GM21381 (cell line): ENCODE data around the gene OR10T2.
"Not testable (repeated sequence)": the region's sequence is repeated elsewhere in the genome, so short reads cannot be mapped to it uniquely, and the experiment has no call there.

Source experiments
- ATAC-seq: cut with Tn5 transposase; IDR thresholded peaks from one replicate; pipeline ENCODE4 v1.9.1; 2021; ENCODE audit warnings: mild to moderate bottlenecking, moderate library complexity; ENCODE audit not compliant: unreplicated experiment

Gene OR10T2

GRCh38 chr1:158398818-158399514 lies at the start of gene OR10T2:
Gene OR10T2 (minus strand): TSS chr1:158399466. CDS start chr1:158399466, 0 bp downstream.
- ATAC-seq = no peak

DNA sequence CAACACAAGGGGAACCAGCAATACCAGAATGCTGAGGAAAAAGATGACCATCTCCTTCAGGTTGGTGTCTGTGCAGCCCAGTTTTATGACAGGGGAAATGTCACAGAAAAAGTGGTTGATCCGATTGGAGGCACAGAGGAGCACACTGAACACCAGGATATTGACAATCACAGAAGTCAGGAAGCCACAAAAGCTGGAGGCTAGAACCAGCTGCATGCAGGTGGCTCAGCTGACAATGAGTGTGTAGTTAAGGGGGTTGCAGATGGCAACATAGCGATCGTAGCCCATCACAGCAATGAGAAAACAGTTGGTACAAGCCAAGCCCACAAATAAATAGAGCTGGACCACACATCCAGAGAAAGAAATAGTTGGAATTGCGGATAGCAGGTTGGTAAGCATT lies 46.1 kb upstream of the OR10T2 start:
- no peak for ATAC-seq

GRCh38 chr1:158434741-158435140 lies 35.5 kb upstream of the OR10T2 start:
- no peak for ATAC-seq

DNA sequence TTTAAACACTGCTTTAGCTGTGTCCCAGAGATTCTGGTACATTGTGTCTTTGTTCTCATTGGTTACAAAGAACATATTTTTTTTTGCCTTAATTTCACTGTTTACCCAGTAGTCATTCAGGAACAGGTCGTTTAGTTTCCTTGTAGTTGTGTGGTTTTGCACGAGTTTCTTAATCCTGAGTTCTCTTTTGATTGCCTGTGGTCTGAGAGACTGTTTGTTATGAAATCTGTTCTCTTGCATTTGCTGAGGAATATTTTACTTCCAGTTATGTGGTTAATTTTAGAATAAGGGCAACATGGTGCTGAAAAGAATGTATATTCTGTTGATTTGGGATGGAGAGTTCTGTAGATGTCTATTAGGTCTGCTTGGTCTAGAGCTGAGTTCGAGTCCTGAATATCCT lies 30.9 kb upstream of the OR10T2 start:
- ATAC-seq = not testable (repeated sequence)

- no peak for ATAC-seq
Observed at GRCh38 chr1:158426137-158426536, 26.9 kb upstream of the OR10T2 start, which contains the start of gene OR10K2. Gene OR10K2 (minus strand): TSS chr1:158426237. CDS start chr1:158420866, 5,371 bp downstream.

- no peak for ATAC-seq
Observed at GRCh38 chr1:158425027-158425426, 25.8 kb upstream of the OR10T2 start.

DNA sequence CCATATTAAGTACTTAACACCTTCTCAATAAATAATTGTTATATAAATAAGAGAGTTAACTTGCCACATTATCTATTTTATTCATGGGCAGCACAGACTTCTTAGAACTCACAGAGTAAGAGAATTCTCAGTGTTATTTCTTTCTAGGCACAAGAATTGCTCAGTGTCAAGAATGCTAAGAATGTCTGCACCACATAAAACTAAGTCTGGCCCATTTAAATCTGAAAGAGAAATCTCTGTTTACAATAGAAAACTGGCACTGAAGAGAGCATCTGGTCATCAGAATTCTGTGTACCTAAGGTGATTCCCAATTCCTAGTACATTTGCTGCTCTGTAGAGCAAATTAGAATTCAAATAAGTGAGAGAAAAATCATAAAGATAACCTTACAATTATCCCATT lies 22.9 kb upstream of the OR10T2 start:
- no peak for ATAC-seq

- no peak for ATAC-seq
Observed at GRCh38 chr1:158417586-158417985, 18.3 kb upstream of the OR10T2 start.

DNA sequence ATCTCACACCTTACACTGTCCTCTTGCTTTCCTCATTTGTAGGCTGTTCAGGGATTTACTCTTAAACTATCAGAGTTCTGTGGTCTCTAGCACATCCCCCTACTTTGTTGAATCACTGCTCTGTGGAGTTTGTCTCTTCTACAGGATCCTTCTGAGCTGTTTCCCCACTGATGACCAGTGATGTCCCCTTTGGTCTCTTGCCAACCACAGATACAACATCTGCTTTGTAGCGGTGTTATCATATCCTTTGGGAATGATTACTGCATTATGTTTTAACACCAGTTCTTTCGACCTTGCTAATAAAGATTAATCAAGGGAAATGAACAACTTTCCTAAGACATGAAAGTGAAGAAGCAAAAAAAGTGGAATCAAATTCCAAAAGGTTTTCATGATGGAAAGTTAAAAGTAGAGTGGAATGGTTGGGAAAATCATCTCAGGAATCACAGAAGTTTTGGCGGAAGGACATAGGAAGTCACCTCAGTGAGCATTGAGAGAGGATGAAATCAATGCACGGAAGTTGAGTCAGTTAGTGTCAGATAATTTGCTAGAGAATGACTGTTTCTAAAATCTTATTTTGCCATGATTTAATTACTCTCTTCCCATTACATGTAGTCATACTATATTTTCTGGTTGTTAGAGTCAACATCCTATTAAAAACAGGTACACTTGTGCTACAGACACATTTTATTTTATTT lies 15.5 kb upstream of the OR10T2 start:
- no peak for ATAC-seq

DNA sequence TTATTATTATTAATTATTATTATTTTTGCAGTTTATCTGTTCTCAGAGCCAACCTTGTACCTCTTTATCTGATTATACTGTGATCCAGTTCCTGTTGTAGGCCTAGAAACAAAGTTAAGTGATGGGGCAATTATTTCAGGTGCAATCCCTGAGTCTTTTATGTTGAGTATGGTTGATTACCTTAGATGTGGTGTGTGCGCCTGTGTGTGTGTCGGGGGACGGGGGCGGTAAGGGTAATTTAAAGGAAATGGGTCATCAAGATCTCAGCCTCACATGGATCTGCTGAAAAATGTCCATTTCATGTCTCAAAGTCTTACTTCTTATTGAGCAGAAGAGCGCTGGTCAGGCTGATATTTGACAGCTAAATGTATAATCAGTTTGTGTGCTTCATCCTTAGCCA lies 7.8 kb upstream of the OR10T2 start:
- no peak for ATAC-seq

DNA sequence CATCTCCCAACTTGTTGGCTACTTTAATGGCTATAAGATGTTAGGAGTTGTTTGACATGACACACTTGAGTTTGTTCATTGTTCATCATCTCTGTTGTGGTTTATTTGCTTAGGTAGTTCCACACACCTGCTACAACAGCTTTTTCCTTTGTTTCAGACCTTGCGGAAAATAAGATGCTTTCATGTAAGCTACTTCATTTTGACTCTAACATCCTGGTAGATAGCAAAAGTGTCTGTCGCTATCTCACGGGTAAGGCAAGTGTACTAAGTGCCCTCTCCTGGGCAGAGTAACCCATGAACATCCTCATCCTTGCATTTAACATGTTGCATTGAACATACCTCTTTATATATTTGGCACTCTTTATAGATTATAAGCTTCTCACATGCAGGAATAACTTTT lies 1.6 kb upstream of the OR10T2 start:
- ATAC-seq = no peak

DNA sequence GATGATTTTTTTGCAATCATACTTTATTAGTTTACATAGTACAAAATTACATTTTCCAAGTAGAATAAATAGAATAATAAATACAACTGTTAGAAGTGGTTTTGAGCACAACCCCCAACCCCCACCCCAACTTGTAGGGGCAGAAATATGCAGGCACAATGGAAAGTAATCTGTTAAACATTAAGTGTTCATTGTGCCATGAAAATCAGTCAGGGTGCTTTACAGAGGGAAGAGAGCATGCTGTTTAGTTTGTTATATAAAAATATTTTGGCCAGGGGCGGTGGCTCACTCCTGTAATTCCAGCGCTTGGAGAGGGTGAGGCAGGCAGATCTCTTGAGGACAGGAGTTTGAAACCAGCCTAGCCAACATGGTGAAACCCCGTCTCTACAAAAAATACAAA lies 2.6 kb downstream of the OR10T2 start:
- no peak for ATAC-seq

DNA sequence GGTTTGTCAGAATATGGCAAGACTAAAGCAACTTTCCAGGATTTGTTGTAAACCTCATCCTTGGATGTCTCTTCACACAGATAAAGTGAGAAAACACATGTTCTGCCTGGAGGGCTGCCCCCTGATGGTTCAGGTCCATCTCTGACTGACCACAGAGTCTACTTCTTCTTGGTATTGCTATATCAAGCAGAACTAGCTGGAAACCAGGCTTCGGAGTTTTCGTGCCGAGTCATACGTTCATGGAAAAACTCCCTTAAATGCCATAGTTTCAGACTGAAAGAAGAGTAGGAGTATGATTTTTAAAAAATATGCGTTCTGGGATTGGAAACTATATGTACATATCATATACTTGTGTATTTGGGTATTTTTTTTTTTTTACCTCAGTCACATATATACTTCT lies 5.8 kb downstream of the OR10T2 start:
- ATAC-seq = no peak

GRCh38 chr1:158391099-158391498 lies 8.2 kb downstream of the OR10T2 start:
- no peak for ATAC-seq

DNA sequence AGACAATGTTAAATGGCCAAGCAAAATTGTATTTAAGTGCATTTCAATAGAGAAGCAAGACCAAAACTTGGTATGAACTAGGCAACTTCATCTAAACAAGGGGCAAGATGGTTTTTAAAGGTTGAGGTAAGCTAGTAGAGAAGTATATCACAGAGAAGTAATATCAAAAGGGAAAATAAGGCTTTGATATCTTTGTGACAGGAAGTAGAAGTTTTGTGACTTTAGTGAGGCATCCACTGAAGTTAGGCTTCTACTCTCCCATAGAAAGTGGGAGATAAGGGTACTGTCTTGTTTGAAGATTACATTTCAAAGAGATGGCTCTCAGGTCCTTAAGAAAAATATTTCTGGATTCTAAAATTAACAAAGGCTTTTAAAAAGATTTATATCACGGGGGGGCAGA lies 8.9 kb downstream of the OR10T2 start:
- no peak for ATAC-seq

DNA sequence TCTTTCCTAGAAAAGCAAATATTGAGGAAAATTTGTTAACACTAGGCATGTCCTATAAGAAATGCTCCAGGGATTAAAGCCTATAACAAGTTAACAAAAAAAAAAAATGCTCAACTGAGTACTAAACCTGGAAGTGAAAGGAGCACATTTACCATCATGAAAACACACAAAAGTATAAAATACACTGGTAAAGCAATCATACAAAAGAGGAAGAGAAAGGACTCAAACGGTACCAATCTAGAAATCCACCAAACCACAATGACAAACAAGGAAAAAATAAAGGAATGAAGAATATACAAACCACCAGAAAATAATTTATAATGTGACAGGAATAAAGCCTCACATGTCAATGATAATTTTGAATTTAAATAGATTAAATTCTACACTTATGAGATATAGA lies 24.4 kb downstream of the OR10T2 start:
- ATAC-seq = no peak

- not testable (repeated sequence) for ATAC-seq
Observed at GRCh38 chr1:158374101-158374500, 25.2 kb downstream of the OR10T2 start.

DNA sequence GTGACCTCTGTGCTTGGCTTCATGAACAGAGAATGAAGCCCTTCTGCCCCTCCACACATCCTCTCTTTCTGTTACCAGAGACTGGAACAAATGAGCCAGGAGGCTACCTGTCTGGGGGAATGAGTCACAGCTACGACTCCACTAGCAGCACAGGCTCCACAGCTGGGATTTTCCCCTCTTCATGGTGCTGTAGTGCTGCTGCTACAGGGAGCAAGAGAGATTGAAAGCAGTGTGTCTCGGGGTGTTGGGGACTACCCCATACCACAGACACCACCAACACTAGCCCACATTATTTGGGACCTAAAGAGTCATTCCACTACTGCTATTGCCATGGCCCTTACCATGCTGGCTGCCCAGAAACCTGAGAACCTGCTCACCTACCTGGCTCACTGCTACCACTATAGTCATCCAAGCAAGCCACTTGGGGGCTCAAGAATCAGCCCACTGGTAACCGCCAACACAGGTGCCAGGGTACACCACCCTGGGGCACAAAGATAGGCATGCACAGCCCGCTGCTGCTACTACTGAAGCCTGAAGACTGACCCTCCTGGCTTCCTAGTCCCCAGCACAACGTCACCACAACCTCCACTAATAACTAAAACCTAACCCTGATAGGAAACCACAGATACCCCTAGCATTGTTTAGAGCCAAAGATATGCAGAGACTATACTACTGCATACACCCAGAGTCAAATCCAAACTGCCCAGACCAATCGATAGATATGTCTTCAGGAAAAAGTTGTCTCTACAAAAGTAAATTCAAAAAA lies 27.9 kb downstream of the OR10T2 start:
- ATAC-seq = peak; percentile 97

DNA sequence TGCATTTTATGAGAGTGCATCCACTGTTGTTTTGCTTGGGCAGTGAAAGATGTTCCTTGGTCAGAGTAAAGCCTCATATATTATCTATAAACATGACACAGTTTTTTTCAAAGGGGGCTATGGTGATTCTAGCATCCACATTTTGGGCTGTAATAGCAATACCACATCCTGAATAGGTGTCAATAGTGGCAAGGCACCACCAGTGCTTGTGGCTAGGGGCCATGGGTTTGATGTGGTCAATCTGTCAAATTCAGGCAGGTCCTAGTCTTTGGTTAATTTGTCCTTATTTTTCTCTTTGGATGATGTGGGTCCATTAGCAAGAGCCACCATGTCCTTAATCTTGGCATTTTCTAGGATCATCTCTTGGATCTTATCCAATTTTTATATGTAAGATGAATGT lies 32.5 kb downstream of the OR10T2 start:
- ATAC-seq = no peak

DNA sequence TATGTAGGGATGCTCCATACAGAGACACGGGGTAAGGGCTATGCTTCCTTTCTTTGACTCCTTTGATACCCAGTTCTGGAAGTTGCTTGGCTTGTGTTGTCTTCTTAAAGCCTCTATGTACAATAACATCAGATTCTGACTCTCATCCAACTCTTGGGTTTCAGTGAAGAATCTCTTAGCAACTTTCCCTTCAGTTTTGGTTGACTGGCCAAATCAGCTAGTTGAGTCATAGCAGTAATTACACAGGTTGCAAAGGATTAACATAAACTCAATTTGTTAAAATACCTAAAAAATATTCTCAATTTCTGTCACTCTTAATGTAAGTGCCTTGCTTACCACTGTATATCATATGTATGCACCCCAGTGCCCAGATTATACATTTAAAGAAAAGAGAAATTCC lies 36.3 kb downstream of the OR10T2 start:
- ATAC-seq = no peak

GRCh38 chr1:158362482-158362881 lies 36.8 kb downstream of the OR10T2 start:
- ATAC-seq = no peak

DNA sequence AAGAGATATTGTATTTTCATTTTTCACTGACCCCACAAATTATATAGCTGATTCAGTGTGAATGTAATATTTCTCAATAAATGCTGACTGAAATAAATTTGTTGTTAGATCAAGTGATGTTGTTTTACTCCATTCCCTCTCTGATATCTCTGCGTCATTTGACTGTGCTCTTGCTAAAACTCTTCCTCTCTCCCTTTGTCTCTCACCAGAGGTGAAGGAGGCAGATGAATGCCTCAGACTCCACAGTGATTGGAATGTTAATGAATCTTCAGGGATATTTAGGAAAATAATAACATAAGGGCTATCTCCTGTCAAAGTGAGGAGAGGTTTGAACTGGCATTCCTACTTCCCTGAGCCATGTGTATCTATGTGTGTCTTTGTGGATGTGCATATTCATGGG lies 41.8 kb downstream of the OR10T2 start:
- ATAC-seq = no peak
